Adrenal gland (tissue), 12 donors: ENCODE measurements around the gene SMIM35. TPM values are rescaled to one million over a fixed set of nuclear protein-coding genes. Genes with fewer than 3 reads are reported as not detected.

Experiments used
- DNase-seq, 7 donors: peaks; one replicate each; pipeline ENCODE4 v3.0.0-alpha.2; 2019 to 2020
- H3K27ac ChIP-seq, 5 donors: fragments of 200-600 bp; sonication (generic) in 4 of 5; 1 replicate in 3 of 5; 2 replicates in 2 of 5; pipeline versions ENCODE4 v1.5.1 to v1.8.0; 2016 to 2020; ENCODE audit warnings: mild to moderate bottlenecking in 1 of 5
- H3K27me3 ChIP-seq: fragments of 200-600 bp; 2 replicates; pipeline ENCODE4 v1.8.0; 2021
- H3K36me3 ChIP-seq, 2 donors: fragments of 200-600 bp; replicated peaks in 1 of 2; 1 replicate in 1 of 2; 2 replicates in 1 of 2; pipeline versions ENCODE4 v1.5.1 to v1.8.0; 2018 to 2022
- H3K4me1 ChIP-seq, 2 donors: fragments of 200-600 bp; replicated peaks in 1 of 2; 1 replicate in 1 of 2; 2 replicates in 1 of 2; pipeline versions ENCODE4 v1.5.1 to v1.8.0; 2018 to 2021
- H3K4me3 ChIP-seq, 4 donors: fragments of 200-600 bp; sonication (generic) in 3 of 4; one replicate each; pipeline ENCODE4 v1.5.1; 2016 to 2018
- H3K9me3 ChIP-seq, 3 donors: fragments of 200-600 bp; sonication (generic) in 1 of 3; replicated peaks in 1 of 3; 1 replicate in 2 of 3; 2 replicates in 1 of 3; pipeline versions ENCODE4 v1.5.1 to v1.8.0; 2016 to 2021
- CTCF ChIP-seq, 6 experiments: fragments of 450-650 bp in 4 of 6; fragments of 200-600 bp in 2 of 6; sonication (generic) in 1 of 6; IDR thresholded peaks; 1 replicate in 5 of 6; 2 replicates in 1 of 6; pipeline versions ENCODE4 v1.5.1 to v1.8.0; 2016 to 2021; ENCODE audit warnings: antibody characterized with exemption in 6 of 6, mild to moderate bottlenecking in 2 of 6, moderate library complexity in 1 of 6
- POLR2A ChIP-seq, 2 donors: fragments of 450-650 bp; IDR thresholded peaks; one replicate each; pipeline ENCODE4 v1.6.1; 2017; ENCODE audit warnings: antibody characterized with exemption in 2 of 2, mild to moderate bottlenecking in 2 of 2, moderate library complexity in 1 of 2
- WGBS, 4 donors: extraction: QIAGEN DNeasy Blood & Tissue Kit in 2 of 4; methylation state at CpG; one replicate each; pipeline versions ENCODE4 v1.1.5 to v1.1.7; 2013 to 2017; 5-methylcytosine and 5-hydroxymethylcytosine counted together
- intact Hi-C, 2 donors: fragments of 100-400 bp; cut with DNase I; formaldehyde crosslinking; loops; one replicate each; pipeline versions ENCODE4 v1.14.1 to v1.15.0; 2022 to 2023
- polyA plus RNA-seq, 3 donors: library from polyadenylated mRNA; stranded (reverse); fragments of 200-250 nt in 2 of 3; fragments of 350-450 nt in 1 of 3; fragmentation: Illumina TruSeq in 1 of 3; extraction: RNeasy Lipid Tissue Mini Kit (QIAGEN cat#74804) in 1 of 3; gene quantifications; one replicate each; pipeline ENCODE4 v1.2.3, GENCODE V29; 2013 to 2014
- total RNA-seq, 9 donors: library from RNA; depleted of rRNA in 4 of 9; stranded (reverse); fragments of >200 nt in 4 of 9; fragments of 120-200 nt in 1 of 9; fragmentation: NEBNext Ultra II Directional in 1 of 9; extraction: Animal tissue kit (Norgen Biotek cat#: 25700) in 1 of 9; gene quantifications; one replicate each; pipeline versions ENCODE4 v1.1.0 to v1.2.4, GENCODE V29; 2013 to 2023
- donor health status: healthy with polysubstance abuse.
- donor health status: Bipolar disorder and iron deficiency.
- donor health status: DM: yes; HTN: yes; CAD: no.
- donor health status: DM: no; HTN: no; CAD: no.
- donor health status: DM: no; HTN: no; CAD: no.
- donor health status: DM: yes; HTN: yes; CAD: no.

The SMIM35 gene
- total and polyA plus RNA-seq, 12 donors, result 0.07 to 0.10 (median 0.09) TPM; not detected in 7

GRCh38 chr11:118012083-118012669, 74.6 kb downstream of the SMIM35 start:
- Histone ChIP-seq H3K27me3 (no peaks in the 10 kb centered on the region), H3K36me3 (no peaks in the 10 kb centered on the region), H3K4me1 (peaks cover 0 to 6% of the 10 kb centered on the region in 2 donors), H3K9me3 (no peaks in the 10 kb centered on the region), H3K27ac (peak overlapping the region in 3 of 5 donors; percentile 42 to 79 (median 59)), H3K4me3 (no peak overlapping the region)
- TF ChIP-seq POLR2A (IDR thresholded peaks at IDR 0.05) (no peak), CTCF (IDR thresholded peaks at IDR 0.05) (no peak)
- WGBS, 4 donors, result 48 to 56% (median 50%) methylated on average over 7 of the region's 7 CpGs
- intact Hi-C loops, result no loop called here
- DNase-seq, result peak in 6 of 7 donors; percentile 43 to 70 (median 52)

GRCh38 chr11:118010738-118011461, 75.9 kb downstream of the SMIM35 start:
- H3K4me1 ChIP-seq, result peaks cover 0 to 6% of the 10 kb centered on the region in 2 donors
- H3K27me3 ChIP-seq, result no peaks in the 10 kb centered on the region
- H3K4me3 ChIP-seq, result no peak overlapping the region
- intact Hi-C loops, result no loop called here
- H3K36me3 ChIP-seq, result no peaks in the 10 kb centered on the region
- H3K27ac ChIP-seq, result peak overlapping the region in 4 of 5 donors; percentile 52 to 89 (median 67)
- TF ChIP-seq CTCF (IDR thresholded peaks at IDR 0.05) (no peak), POLR2A (IDR thresholded peaks at IDR 0.05) (no peak)
- no peaks in the 10 kb centered on the region for H3K9me3 ChIP-seq
- peak in 6 of 7 donors; percentile 43 to 77 (median 62) for DNase-seq
- WGBS, 4 donors, result 73 to 78% (median 74%) methylated on average over 16 to 21 of the region's 21 CpGs

- peak overlapping the region in 3 of 5 donors; percentile 52 to 89 (median 70) for H3K27ac ChIP-seq
- DNase-seq, result no peak
- H3K27me3 ChIP-seq, result no peaks in the 10 kb centered on the region
- H3K4me3 ChIP-seq, result no peak overlapping the region
- peaks cover 0 to 6% of the 10 kb centered on the region in 2 donors for H3K4me1 ChIP-seq
- no peaks in the 10 kb centered on the region for H3K9me3 ChIP-seq
- intact Hi-C loops, result no loop called here
- WGBS, 4 donors, result 70 to 77% (median 72%) methylated on average over 8 to 9 of the region's 9 CpGs
- TF ChIP-seq CTCF (IDR thresholded peaks at IDR 0.05), result no peak
- no peak for TF ChIP-seq POLR2A (IDR thresholded peaks at IDR 0.05)
- no peaks in the 10 kb centered on the region for H3K36me3 ChIP-seq
Observed at GRCh38 chr11:118009864-118010737, 76.7 kb downstream of the SMIM35 start.
